Measurements from ENCODE around the gene CSGALNACT2. TPM values are rescaled to one million over a fixed set of nuclear protein-coding genes. Genes with fewer than 3 reads are reported as not detected.
"Not testable (repeated sequence)": the region's sequence is repeated elsewhere in the genome, so short reads cannot be mapped to it uniquely, and the experiment has no call there.

CSGALNACT2 gene
- total and polyA plus RNA-seq, 2 experiments from 2014 or later = 17.4 to 27.8 TPM

DNA sequence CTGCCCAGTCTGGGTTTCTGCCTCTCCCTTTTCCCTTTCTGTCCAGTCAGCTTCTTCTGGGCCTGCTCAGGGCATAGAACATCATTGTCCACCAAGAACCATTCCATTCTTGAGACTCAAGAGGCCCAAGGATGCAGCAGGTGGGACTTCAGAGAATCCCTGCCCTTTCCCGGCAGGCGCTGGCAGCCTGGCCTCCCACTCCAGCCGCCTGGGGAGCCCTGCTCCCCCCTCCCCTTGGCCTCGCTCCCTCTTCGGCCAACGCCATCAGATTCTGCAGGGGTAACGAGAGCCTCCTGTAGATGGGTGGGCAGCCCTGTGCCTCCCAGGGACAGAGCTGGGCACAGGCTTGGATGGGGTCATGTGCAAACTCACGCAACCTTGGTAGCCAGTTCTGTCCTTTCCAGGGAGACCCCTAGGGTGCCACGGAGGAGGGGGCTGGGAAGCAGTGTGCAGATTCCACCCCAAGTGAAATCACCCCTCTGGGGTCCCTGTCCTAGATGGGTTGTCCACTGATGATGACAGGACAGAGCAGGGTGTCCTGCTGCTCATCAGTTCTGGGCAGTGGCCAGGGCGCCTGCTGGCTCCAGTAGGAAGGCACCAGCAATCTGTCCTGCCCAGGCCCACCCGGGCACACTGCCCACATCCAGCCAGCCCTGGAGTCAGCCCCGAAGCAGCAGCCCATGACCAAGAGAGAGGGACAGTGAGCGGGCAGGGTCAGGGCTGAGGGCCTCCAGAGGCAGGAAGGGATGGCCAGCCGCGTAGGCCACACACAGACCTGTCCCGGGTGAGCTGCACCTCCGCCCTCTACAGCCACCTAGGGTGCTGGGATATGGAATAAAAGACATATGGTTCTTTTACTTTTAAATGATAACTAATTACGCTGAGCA lies 80.9 kb downstream of the CSGALNACT2 start:
- H3K79me2 ChIP-seq (ENCODE audit: insufficient read depth) = no peaks in the 10 kb centered on the region
- TF ChIP-seq EZH2 (IDR thresholded peaks at IDR 0.05; ENCODE audit: insufficient read depth, poor library complexity, severe bottlenecking) = no peak
- TF ChIP-seq EZH2phosphoT487 (IDR thresholded peaks at IDR 0.05; ENCODE audit: insufficient read depth, low read depth) = no peak
- 74 to 78% methylated on average over 16 to 18 of the region's 18 CpGs for WGBS, 2 experiments (ENCODE audit: low coverage in 1 of 2, low lambda C conversion rate in 2 of 2, missing lambda C conversion rate in 2 of 2)
- no peaks in the 10 kb centered on the region for H3K36me3 ChIP-seq (ENCODE audit: low read depth)
- peaks cover 4% of the 10 kb centered on the region; the same call in 1 of the 2 replicates for H3F3A ChIP-seq (ENCODE audit: insufficient read depth)
- H3K4me1 ChIP-seq (ENCODE audit: insufficient read depth) = peaks cover 8% of the 10 kb centered on the region; the same call in 1 of the 2 replicates
- no peaks in the 10 kb centered on the region for H3K9me2 ChIP-seq (ENCODE audit: insufficient read depth)
- H3K9ac ChIP-seq = 0 out of 2 replicates have a peak overlapping the region, but pooled peaks have one; percentile 26
- H3K4me3 ChIP-seq = no peak overlapping the region
- H3K27ac ChIP-seq = peak overlapping the region; percentile 35
- peak overlapping the region; percentile 12 for H3K4me2 ChIP-seq (ENCODE audit: unreplicated experiment)
- no peak for DNase-seq
- no peak overlapping the region; the same call in 1 of the 2 replicates for H2AFZ ChIP-seq
- in situ Hi-C loops (cut with MboI) = no loop called here
- H3K9me3 ChIP-seq (ENCODE audit: low read depth) = no peaks in the 10 kb centered on the region
- no peaks in the 10 kb centered on the region for H4K20me1 ChIP-seq (ENCODE audit: insufficient read depth)
- H3K27me3 ChIP-seq (replicated peaks; ENCODE audit: insufficient read depth) = peaks cover 12% of the 10 kb centered on the region; the same call in 1 of the 2 replicates

DNA sequence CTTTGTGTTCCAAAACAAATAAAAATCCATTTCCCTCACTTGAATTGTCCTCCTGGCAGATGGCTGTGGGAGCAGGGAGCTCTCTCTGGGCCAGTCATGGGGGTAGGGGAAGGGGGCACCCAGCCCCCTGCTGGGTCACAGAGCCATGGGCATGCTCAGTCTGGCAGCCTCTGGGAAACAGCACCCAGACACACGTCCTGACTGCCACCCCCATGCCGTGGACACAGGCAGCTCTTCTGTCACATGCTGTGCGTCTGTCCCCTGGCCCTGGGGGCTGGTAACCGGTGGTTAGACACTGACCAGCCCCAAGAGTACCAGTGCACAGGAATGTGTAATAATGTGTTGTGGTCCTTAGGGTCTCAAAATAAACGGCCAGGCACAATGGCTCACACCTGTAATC lies 81.6 kb downstream of the CSGALNACT2 start:
- no peak overlapping the region for H3K4me2 ChIP-seq (ENCODE audit: unreplicated experiment)
- H3K9ac ChIP-seq = no peak overlapping the region
- DNase-seq = no peak
- no peaks in the 10 kb centered on the region for H3K79me2 ChIP-seq (ENCODE audit: insufficient read depth)
- H3K4me3 ChIP-seq = no peak overlapping the region
- no peaks in the 10 kb centered on the region for H3K9me3 ChIP-seq (ENCODE audit: low read depth)
- H3K36me3 ChIP-seq (ENCODE audit: low read depth) = no peaks in the 10 kb centered on the region
- in situ Hi-C loops (cut with MboI) = no loop called here
- 60 to 66% methylated on average over 5 of the region's 5 CpGs for whole genome bisulfite sequencing, 2 experiments (ENCODE audit: low coverage in 1 of 2, low lambda C conversion rate in 2 of 2, missing lambda C conversion rate in 2 of 2)
- H3K27me3 ChIP-seq (replicated peaks; ENCODE audit: insufficient read depth) = peaks cover 12% of the 10 kb centered on the region; the same call in 1 of the 2 replicates
- H3K4me1 ChIP-seq (ENCODE audit: insufficient read depth) = peaks cover 8% of the 10 kb centered on the region; the same call in 1 of the 2 replicates
- no peak overlapping the region for H2AFZ ChIP-seq
- H4K20me1 ChIP-seq (ENCODE audit: insufficient read depth) = no peaks in the 10 kb centered on the region
- H3K27ac ChIP-seq = no peak overlapping the region
- no peaks in the 10 kb centered on the region for H3K9me2 ChIP-seq (ENCODE audit: insufficient read depth)
- TF ChIP-seq EZH2phosphoT487 (IDR thresholded peaks at IDR 0.05; ENCODE audit: insufficient read depth, low read depth) (no peak), EZH2 (IDR thresholded peaks at IDR 0.05; ENCODE audit: insufficient read depth, poor library complexity, severe bottlenecking) (no peak)
- H3F3A ChIP-seq (ENCODE audit: insufficient read depth) = peaks cover 7% of the 10 kb centered on the region; the same call in 1 of the 2 replicates

DNA sequence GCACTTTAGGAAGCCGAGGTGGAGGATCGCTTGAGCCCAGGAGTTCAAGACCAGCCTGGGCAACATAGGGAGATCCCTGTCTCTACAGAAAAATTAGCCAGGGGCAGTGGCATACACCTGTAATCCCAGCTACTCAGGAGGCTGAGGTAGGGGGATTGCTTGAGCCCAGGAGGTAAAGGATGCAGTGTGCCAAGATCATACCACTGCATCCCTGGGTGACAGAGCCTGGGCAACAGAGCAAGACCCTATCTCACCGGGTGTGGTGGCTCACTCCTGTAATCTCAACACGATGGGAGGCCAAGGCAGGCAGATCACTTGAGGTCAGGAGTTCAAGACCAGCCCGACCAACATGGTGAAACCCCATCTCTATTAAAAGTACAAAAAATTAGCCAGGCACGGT lies 82.0 kb downstream of the CSGALNACT2 start:
- H3K9me3 ChIP-seq (ENCODE audit: low read depth); H3K4me2 ChIP-seq (ENCODE audit: unreplicated experiment); H4K20me1 ChIP-seq (ENCODE audit: insufficient read depth); H3K79me2 ChIP-seq (ENCODE audit: insufficient read depth); H3K9me2 ChIP-seq (ENCODE audit: insufficient read depth); DNase-seq; H3K4me3 ChIP-seq; H2AFZ ChIP-seq; in situ Hi-C loops (cut with MboI); H3K27ac ChIP-seq; H3F3A ChIP-seq (ENCODE audit: insufficient read depth); H3K4me1 ChIP-seq (ENCODE audit: insufficient read depth); H3K36me3 ChIP-seq (ENCODE audit: low read depth); H3K9ac ChIP-seq: not testable (repeated sequence)
- 74 to 79% methylated on average over 6 of the region's 6 CpGs for WGBS, 2 experiments (ENCODE audit: low coverage in 1 of 2, low lambda C conversion rate in 2 of 2, missing lambda C conversion rate in 2 of 2)
- peaks cover 12% of the 10 kb centered on the region; the same call in 1 of the 2 replicates for H3K27me3 ChIP-seq (replicated peaks; ENCODE audit: insufficient read depth)

DNA sequence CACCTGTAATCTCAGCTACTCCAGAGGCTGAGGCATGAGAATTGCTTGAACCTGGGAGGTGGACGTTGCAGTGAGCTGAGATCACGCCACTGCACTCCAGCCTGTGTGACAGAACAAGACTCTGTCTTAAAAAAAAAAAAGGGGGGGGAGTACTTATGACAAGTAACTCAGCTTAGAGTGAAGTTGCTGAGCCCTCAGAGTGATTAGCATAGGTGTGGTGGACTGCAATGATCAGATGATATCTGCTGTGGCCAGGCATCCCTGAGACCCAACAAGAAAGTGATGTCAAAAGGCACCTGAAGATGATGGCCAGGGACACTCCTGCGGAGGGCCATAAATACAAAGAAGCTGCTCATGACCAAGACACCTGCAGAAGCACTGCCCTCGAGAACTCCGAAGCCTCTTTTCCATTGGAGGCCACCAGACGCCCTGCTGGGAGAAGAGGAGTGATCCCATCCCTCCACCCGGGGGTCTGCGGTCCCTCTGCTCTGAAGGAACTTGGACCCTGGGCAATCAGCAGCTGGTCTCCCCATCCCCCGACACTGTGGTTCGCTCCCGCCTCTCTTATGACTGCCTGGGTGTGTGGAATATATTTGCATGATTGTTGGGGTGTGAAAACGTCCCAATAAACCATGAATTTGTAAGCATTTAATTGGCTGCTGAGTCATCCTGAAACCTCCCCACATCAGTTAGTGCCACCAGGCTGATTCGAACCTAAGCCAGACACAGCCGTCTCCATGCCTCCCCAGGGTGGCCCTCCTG lies 82.6 kb downstream of the CSGALNACT2 start:
- H2AFZ ChIP-seq = no peak overlapping the region
- H3K36me3 ChIP-seq (ENCODE audit: low read depth) = no peaks in the 10 kb centered on the region
- H3K4me1 ChIP-seq (ENCODE audit: insufficient read depth) = peaks cover 8% of the 10 kb centered on the region; the same call in 1 of the 2 replicates
- H3K27ac ChIP-seq = no peak overlapping the region
- H3F3A ChIP-seq (ENCODE audit: insufficient read depth) = peaks cover 7% of the 10 kb centered on the region; the same call in 1 of the 2 replicates
- 68 to 72% methylated on average over 14 of the region's 14 CpGs for WGBS, 2 experiments (ENCODE audit: low coverage in 1 of 2, low lambda C conversion rate in 2 of 2, missing lambda C conversion rate in 2 of 2)
- TF ChIP-seq EZH2 (IDR thresholded peaks at IDR 0.05; ENCODE audit: insufficient read depth, poor library complexity, severe bottlenecking) (no peak), EZH2phosphoT487 (IDR thresholded peaks at IDR 0.05; ENCODE audit: insufficient read depth, low read depth) (no peak)
- peaks cover 16% of the 10 kb centered on the region; the same call in 1 of the 2 replicates for H3K27me3 ChIP-seq (replicated peaks; ENCODE audit: insufficient read depth)
- H3K9me3 ChIP-seq (ENCODE audit: low read depth) = no peaks in the 10 kb centered on the region
- no peak for DNase-seq
- no peak overlapping the region for H3K4me3 ChIP-seq
- H3K4me2 ChIP-seq (ENCODE audit: unreplicated experiment) = no peak overlapping the region
- in situ Hi-C loops (cut with MboI) = no loop called here
- H4K20me1 ChIP-seq (ENCODE audit: insufficient read depth) = no peaks in the 10 kb centered on the region
- no peak overlapping the region for H3K9ac ChIP-seq
- no peaks in the 10 kb centered on the region for H3K79me2 ChIP-seq (ENCODE audit: insufficient read depth)
- H3K9me2 ChIP-seq (ENCODE audit: insufficient read depth) = no peaks in the 10 kb centered on the region

Data from GM23248 (cell line).